Measurements from ENCODE around the gene MCTP1. TPM values are rescaled to one million over a fixed set of nuclear protein-coding genes. Genes with fewer than 3 reads are reported as not detected.

MCTP1 gene
- total and polyA plus RNA-seq, 3 experiments from 2014 or later = 0.51 to 0.92 (median 0.55) TPM

GRCh38 chr5:94745786-94746730 lies 538.8 kb downstream of the MCTP1 start:
- no peak for DNase-seq
- Mint-ChIP-seq H3K27me3 (peaks cover 0 to 4% of the 10 kb centered on the region in 2 donors), H3K4me3 (no peak overlapping the region), H3K27ac (no peak overlapping the region), H3K9me3 (no peaks in the 10 kb centered on the region), H3K4me1 (no peaks in the 10 kb centered on the region), H3K36me3 (no peaks in the 10 kb centered on the region)
- H3K4me1 ChIP-seq (ENCODE audit: insufficient read depth, low read length) = no peaks in the 10 kb centered on the region
- H3K36me3 ChIP-seq (ENCODE audit: insufficient read depth, low read length) = no peaks in the 10 kb centered on the region
- POLR2A ChIA-PET = no interaction called here
- no peaks in the 10 kb centered on the region for H3K27me3 ChIP-seq (ENCODE audit: insufficient read depth, low read length, poor library complexity, severe bottlenecking)
- H3K4me3 ChIP-seq (ENCODE audit: low read length) = no peak overlapping the region
- H3K9me3 ChIP-seq (ENCODE audit: low read length) = no peaks in the 10 kb centered on the region
- H3K27ac ChIP-seq (ENCODE audit: low read depth, low read length) = no peak overlapping the region
- CTCF ChIA-PET = interaction anchor here (2.3 kb wide), 1 partner anchor 8 kb away, joined by 10 read pairs; no protein-coding TSS in a partner anchor

- no peak for DNase-seq
- no peak overlapping the region for H3K4me3 Mint-ChIP-seq
- Histone ChIP-seq H3K27me3 (ENCODE audit: insufficient read depth, low read length, poor library complexity, severe bottlenecking) (no peaks in the 10 kb centered on the region), H3K4me3 (ENCODE audit: low read length) (no peak overlapping the region), H3K4me1 (ENCODE audit: insufficient read depth, low read length) (no peaks in the 10 kb centered on the region), H3K36me3 (ENCODE audit: insufficient read depth, low read length) (no peaks in the 10 kb centered on the region), H3K9me3 (ENCODE audit: low read length) (no peaks in the 10 kb centered on the region), H3K27ac (ENCODE audit: low read depth, low read length) (no peak overlapping the region)
- H3K4me1 Mint-ChIP-seq = no peaks in the 10 kb centered on the region
- ChIA-PET POLR2A (no interaction called here), CTCF (no interaction called here)
- H3K9me3 Mint-ChIP-seq = no peaks in the 10 kb centered on the region
- peaks cover 0 to 4% of the 10 kb centered on the region in 2 donors for H3K27me3 Mint-ChIP-seq
- H3K36me3 Mint-ChIP-seq = no peaks in the 10 kb centered on the region
- no peak overlapping the region for H3K27ac Mint-ChIP-seq
These were observed 540.0 kb downstream of the MCTP1 start for GRCh38 chr5:94744906-94745305.

- H3K27me3 ChIP-seq (ENCODE audit: insufficient read depth, low read length, poor library complexity, severe bottlenecking) = no peaks in the 10 kb centered on the region
- H3K4me1 ChIP-seq (ENCODE audit: insufficient read depth, low read length) = no peaks in the 10 kb centered on the region
- H3K9me3 Mint-ChIP-seq = no peaks in the 10 kb centered on the region
- CTCF ChIA-PET = no interaction called here
- H3K36me3 Mint-ChIP-seq = no peaks in the 10 kb centered on the region
- peaks cover 0 to 4% of the 10 kb centered on the region in 2 donors for H3K27me3 Mint-ChIP-seq
- H3K36me3 ChIP-seq (ENCODE audit: insufficient read depth, low read length) = no peaks in the 10 kb centered on the region
- no peak overlapping the region for H3K4me3 ChIP-seq (ENCODE audit: low read length)
- no peaks in the 10 kb centered on the region for H3K9me3 ChIP-seq (ENCODE audit: low read length)
- H3K27ac Mint-ChIP-seq = no peak overlapping the region
- H3K27ac ChIP-seq (ENCODE audit: low read depth, low read length) = no peak overlapping the region
- DNase-seq = no peak
- H3K4me1 Mint-ChIP-seq = no peaks in the 10 kb centered on the region
- POLR2A ChIA-PET = no interaction called here
- no peak overlapping the region for H3K4me3 Mint-ChIP-seq
These were observed 542.0 kb downstream of the MCTP1 start for GRCh38 chr5:94742852-94743251.

- Mint-ChIP-seq H3K27ac (no peak overlapping the region), H3K27me3 (peaks cover 0 to 4% of the 10 kb centered on the region in 2 donors), H3K9me3 (no peaks in the 10 kb centered on the region), H3K36me3 (no peaks in the 10 kb centered on the region), H3K4me3 (no peak overlapping the region), H3K4me1 (no peaks in the 10 kb centered on the region)
- CTCF ChIA-PET = interaction anchor here (1.1 kb wide), 2 partner anchors 42 to 215 kb away, joined by 3 read pairs; no protein-coding TSS in a partner anchor
- H3K27ac ChIP-seq (ENCODE audit: low read depth, low read length) = no peak overlapping the region
- H3K9me3 ChIP-seq (ENCODE audit: low read length) = no peaks in the 10 kb centered on the region
- no peak for DNase-seq
- H3K36me3 ChIP-seq (ENCODE audit: insufficient read depth, low read length) = no peaks in the 10 kb centered on the region
- H3K27me3 ChIP-seq (ENCODE audit: insufficient read depth, low read length, poor library complexity, severe bottlenecking) = no peaks in the 10 kb centered on the region
- H3K4me3 ChIP-seq (ENCODE audit: low read length) = no peak overlapping the region
- POLR2A ChIA-PET = no interaction called here
- peaks cover 4% of the 10 kb centered on the region for H3K4me1 ChIP-seq (ENCODE audit: insufficient read depth, low read length)
These were observed 544.6 kb downstream of the MCTP1 start for GRCh38 chr5:94740286-94740685.

GRCh38 chr5:94736498-94736897 lies 548.4 kb downstream of the MCTP1 start:
- H3K27me3 ChIP-seq (ENCODE audit: insufficient read depth, low read length, poor library complexity, severe bottlenecking) = no peaks in the 10 kb centered on the region
- Mint-ChIP-seq H3K9me3 (no peaks in the 10 kb centered on the region), H3K36me3 (no peaks in the 10 kb centered on the region), H3K4me1 (no peaks in the 10 kb centered on the region), H3K27me3 (no peaks in the 10 kb centered on the region), H3K4me3 (no peak overlapping the region), H3K27ac (no peak overlapping the region)
- DNase-seq = no peak
- ChIA-PET POLR2A (interaction anchor here (0.5 kb wide), 1 partner anchor 55 kb away, joined by 6 read pairs; no protein-coding TSS in a partner anchor), CTCF (interaction anchor here (2.1 to 3.2 kb wide), 2 partner anchors 55 to 212 kb away, joined by 5 to 28 read pairs; no protein-coding TSS in a partner anchor)
- no peak overlapping the region for H3K4me3 ChIP-seq (ENCODE audit: low read length)
- H3K27ac ChIP-seq (ENCODE audit: low read depth, low read length) = no peak overlapping the region
- H3K9me3 ChIP-seq (ENCODE audit: low read length) = no peaks in the 10 kb centered on the region
- H3K4me1 ChIP-seq (ENCODE audit: insufficient read depth, low read length) = peaks cover 4% of the 10 kb centered on the region
- no peaks in the 10 kb centered on the region for H3K36me3 ChIP-seq (ENCODE audit: insufficient read depth, low read length)

- no peaks in the 10 kb centered on the region for H3K9me3 ChIP-seq (ENCODE audit: low read length)
- ChIA-PET POLR2A (no interaction called here), CTCF (no interaction called here)
- H3K27me3 ChIP-seq (ENCODE audit: insufficient read depth, low read length, poor library complexity, severe bottlenecking) = no peaks in the 10 kb centered on the region
- Mint-ChIP-seq H3K36me3 (no peaks in the 10 kb centered on the region), H3K9me3 (no peaks in the 10 kb centered on the region), H3K4me1 (peaks cover 0 to 6% (median 4%) of the 10 kb centered on the region in 3 donors), H3K27me3 (no peaks in the 10 kb centered on the region), H3K4me3 (no peak overlapping the region), H3K27ac (no peak overlapping the region)
- H3K36me3 ChIP-seq (ENCODE audit: insufficient read depth, low read length) = no peaks in the 10 kb centered on the region
- H3K4me1 ChIP-seq (ENCODE audit: insufficient read depth, low read length) = no peaks in the 10 kb centered on the region
- no peak overlapping the region for H3K27ac ChIP-seq (ENCODE audit: low read depth, low read length)
- DNase-seq = no peak
- no peak overlapping the region for H3K4me3 ChIP-seq (ENCODE audit: low read length)
These were observed 553.4 kb downstream of the MCTP1 start for GRCh38 chr5:94731471-94731870.

GRCh38 chr5:94725142-94725541 lies 559.8 kb downstream of the MCTP1 start:
- Mint-ChIP-seq H3K27ac (no peak overlapping the region), H3K9me3 (no peaks in the 10 kb centered on the region), H3K4me3 (no peak overlapping the region), H3K36me3 (no peaks in the 10 kb centered on the region), H3K27me3 (no peaks in the 10 kb centered on the region), H3K4me1 (no peaks in the 10 kb centered on the region)
- ChIA-PET POLR2A (no interaction called here), CTCF (interaction anchor here (1.5 kb wide), 1 partner anchor 13 kb away, joined by 6 read pairs; no protein-coding TSS in a partner anchor)
- H3K27ac ChIP-seq (ENCODE audit: low read depth, low read length) = no peak overlapping the region
- no peaks in the 10 kb centered on the region for H3K9me3 ChIP-seq (ENCODE audit: low read length)
- H3K36me3 ChIP-seq (ENCODE audit: insufficient read depth, low read length) = no peaks in the 10 kb centered on the region
- H3K4me1 ChIP-seq (ENCODE audit: insufficient read depth, low read length) = no peaks in the 10 kb centered on the region
- no peak overlapping the region for H3K4me3 ChIP-seq (ENCODE audit: low read length)
- no peaks in the 10 kb centered on the region for H3K27me3 ChIP-seq (ENCODE audit: insufficient read depth, low read length, poor library complexity, severe bottlenecking)
- DNase-seq = no peak

GRCh38 chr5:94715768-94716167 lies 569.1 kb downstream of the MCTP1 start:
- no peak for DNase-seq
- Histone ChIP-seq H3K27me3 (ENCODE audit: insufficient read depth, low read length, poor library complexity, severe bottlenecking) (no peaks in the 10 kb centered on the region), H3K4me1 (ENCODE audit: insufficient read depth, low read length) (no peaks in the 10 kb centered on the region), H3K4me3 (ENCODE audit: low read length) (no peak overlapping the region), H3K27ac (ENCODE audit: low read depth, low read length) (no peak overlapping the region), H3K9me3 (ENCODE audit: low read length) (no peaks in the 10 kb centered on the region), H3K36me3 (ENCODE audit: insufficient read depth, low read length) (no peaks in the 10 kb centered on the region)
- ChIA-PET CTCF (interaction anchor here (0.8 to 1.3 kb wide), 2 partner anchors 14 to 22 kb away, joined by 3 read pairs; no protein-coding TSS in a partner anchor), POLR2A (no interaction called here)
- no peak overlapping the region for H3K27ac Mint-ChIP-seq
- no peaks in the 10 kb centered on the region for H3K4me1 Mint-ChIP-seq
- peaks cover 0 to 5% (median 2%) of the 10 kb centered on the region in 5 donors for H3K9me3 Mint-ChIP-seq
- H3K36me3 Mint-ChIP-seq = peaks cover 0 to 28% (median 18%) of the 10 kb centered on the region in 3 donors
- H3K27me3 Mint-ChIP-seq = peaks cover 0 to 1% of the 10 kb centered on the region in 2 donors
- no peak overlapping the region for H3K4me3 Mint-ChIP-seq

Measured in CD8-positive, alpha-beta memory T cell (primary cell).